GM12873 (cell line): ENCODE results near the gene HIRA.

Experiments
- CTCF ChIP-seq: IDR thresholded peaks from 2 replicates; pipeline ENCODE4 v1.5.1; 2012; ENCODE audit warnings: low read depth, mild to moderate bottlenecking, moderate library complexity, low read length, control low read depth; ENCODE audit not compliant: insufficient read depth; ENCODE audit errors: missing control alignments

HIRA gene

GRCh38 chr22:19375435-19375834, 56.1 kb downstream of the HIRA start:
- no peak for TF ChIP-seq CTCF

GRCh38 chr22:19374410-19374809, 57.1 kb downstream of the HIRA start:
- TF ChIP-seq CTCF: no peak

GRCh38 chr22:19373450-19373849, 58.1 kb downstream of the HIRA start:
- TF ChIP-seq CTCF: no peak

GRCh38 chr22:19371893-19372292, 59.6 kb downstream of the HIRA start:
- TF ChIP-seq CTCF: no peak

- no peak for TF ChIP-seq CTCF
Observed at GRCh38 chr22:19368876-19369275, 62.7 kb downstream of the HIRA start.

GRCh38 chr22:19367763-19368367, 63.7 kb downstream of the HIRA start:
- no peak for TF ChIP-seq CTCF

GRCh38 chr22:19361501-19362103, 69.9 kb downstream of the HIRA start:
- no peak for TF ChIP-seq CTCF
